ENCODE measurements around the gene XKRX. TPM values are rescaled to one million over a fixed set of nuclear protein-coding genes. Genes with fewer than 3 reads are reported as not detected.

Gene XKRX
- total and polyA plus RNA-seq, 2 of the 8 experiments (the other 6 are each of a cell fraction or from before 2014, with no cell fraction given), result 0.70 to 1.3 TPM

DNA sequence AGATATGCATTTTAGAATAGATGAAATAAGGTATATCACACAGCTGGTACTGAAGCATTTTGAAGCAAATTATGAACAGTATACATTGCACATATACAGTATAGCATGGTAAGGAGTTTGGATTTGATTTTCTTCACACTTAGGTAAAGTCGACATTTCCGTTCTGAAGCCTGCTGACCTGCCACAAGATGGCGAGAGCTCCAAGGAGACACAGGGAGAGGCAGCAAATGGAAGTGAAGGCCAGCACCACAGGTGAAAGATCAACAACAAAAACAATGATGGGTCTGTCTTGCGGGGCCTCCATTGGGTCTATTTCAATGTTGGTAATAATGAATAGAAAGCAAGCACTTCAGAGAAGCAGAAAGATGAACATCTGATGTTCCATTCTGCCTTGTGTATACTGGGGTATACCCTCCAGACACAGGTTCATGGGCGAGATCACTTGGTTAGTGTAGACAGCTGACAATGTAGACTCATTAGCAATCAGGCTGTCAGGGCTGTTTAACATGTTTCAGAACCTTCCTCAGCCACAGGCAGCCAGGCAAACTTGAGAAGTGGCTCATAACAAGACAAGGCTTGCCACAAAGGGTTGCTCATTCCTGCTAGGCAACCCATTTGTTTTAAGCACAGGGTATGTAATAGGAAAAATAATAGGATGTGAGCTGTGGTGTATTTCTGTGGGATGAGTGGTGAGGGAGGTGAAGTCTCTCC lies 33.2 kb downstream of the XKRX start:
- Histone ChIP-seq H4K5ac (ENCODE audit: insufficient read length, low read depth, low read length) (no peak overlapping the region), H3K79me2 (ENCODE audit: control insufficient read depth in 1 of 2, insufficient read depth in 2 of 2, low read length in 2 of 2) (no peaks in the 10 kb centered on the region), H3K4me3 (ENCODE audit: extremely low read depth in 1 of 4, insufficient read depth in 2 of 4, low read depth in 3 of 4, low read length in 4 of 4) (no peak overlapping the region), H3K4me1 (replicated peaks in 1 of 4; ENCODE audit: control insufficient read depth in 3 of 4, insufficient read depth in 4 of 4, low read length in 3 of 4) (peaks cover 0 to 3% (median 0%) of the 10 kb centered on the region in 4 experiments; a peak in 1 of 7 replicates), H3K23ac (ENCODE audit: insufficient read length) (no peak overlapping the region), H3K4ac (replicated peaks; ENCODE audit: insufficient read length, low read depth, low read length) (no peak overlapping the region), H3K14ac (ENCODE audit: insufficient read length) (no peak overlapping the region), H3K9ac (replicated peaks in 1 of 4; ENCODE audit: extremely low read depth in 1 of 4, low read depth in 3 of 4, low read length in 3 of 4) (no peak overlapping the region), H2BK15ac (ENCODE audit: low read length) (no peak overlapping the region), H3K27ac (ENCODE audit: low read depth, low read length) (no peak overlapping the region), H3K9me3 (ENCODE audit: insufficient read depth in 2 of 2, low read depth in 1 of 2, low read length in 1 of 2) (no peaks in the 10 kb centered on the region), H2AK5ac (ENCODE audit: low read depth, low read length) (no peak overlapping the region), H3K56ac (replicated peaks; ENCODE audit: insufficient read length, low read depth, low read length) (no peak overlapping the region), H3K79me1 (ENCODE audit: low read depth, low read length) (no peaks in the 10 kb centered on the region), H3K23me2 (ENCODE audit: low read depth, low read length) (no peaks in the 10 kb centered on the region), H2BK12ac (ENCODE audit: low read depth, low read length) (no peak overlapping the region), H3K4me2 (ENCODE audit: insufficient read depth in 1 of 2, low read depth in 2 of 2, low read length in 2 of 2) (no peak overlapping the region), H4K8ac (ENCODE audit: extremely low read depth, insufficient read depth, low read length) (no peak overlapping the region), H4K91ac (replicated peaks; ENCODE audit: insufficient read length, low read length) (no peak overlapping the region), H2BK20ac (ENCODE audit: low read length) (no peak overlapping the region), H2BK120ac (replicated peaks; ENCODE audit: low read depth, low read length) (no peak overlapping the region), H3K36me3 (ENCODE audit: control insufficient read depth in 2 of 4, insufficient read depth in 4 of 4, low read length in 3 of 4) (no peaks in the 10 kb centered on the region), H3K18ac (ENCODE audit: extremely low read depth, low read length) (no peak overlapping the region), H2BK5ac (ENCODE audit: low read depth, low read length) (no peak overlapping the region), H3K27me3 (replicated peaks in 1 of 4; ENCODE audit: control insufficient read depth in 3 of 4, extremely low read depth in 1 of 4, insufficient read depth in 3 of 4, low read length in 3 of 4) (no peaks in the 10 kb centered on the region), H4K20me1 (replicated peaks in 1 of 2; ENCODE audit: control insufficient read depth in 1 of 2, insufficient read depth in 2 of 2, low read length in 2 of 2) (no peaks in the 10 kb centered on the region), H2AFZ (ENCODE audit: low read length) (peak overlapping the region; percentile 91)
- FAIRE-seq, result peak; percentile 82
- POLR2A ChIA-PET (ENCODE audit: partially characterized antibody), result no interaction called here
- DNase-seq (ENCODE audit: low read depth in 1 of 2, low spot score in 2 of 2), result peak in 1 of 2 experiments; percentile 42
- CTCF ChIA-PET (ENCODE audit: partially characterized antibody), result interaction anchor here (0.6 to 1.3 kb wide), 3 partner anchors 8 to 44 kb away, joined by 3 to 4 read pairs (median 3); no protein-coding TSS in a partner anchor
- 24% methylated on average over 5 of the region's 5 CpGs; no CpG with 5 or more reads in 1 of the 2 experiments for WGBS, 2 experiments (ENCODE audit: extremely low coverage in 1 of 2, insufficient coverage in 1 of 2, insufficient read length in 1 of 2, insufficient replicate concordance in 2 of 2, low coverage in 1 of 2, low lambda C conversion rate in 2 of 2, missing lambda C conversion rate in 1 of 2)
- TF ChIP-seq TEAD4 (IDR thresholded peaks at IDR 0.05; ENCODE audit: low read depth, low read length) (no peak), TBP (IDR thresholded peaks at IDR 0.05; ENCODE audit: low read depth, low read length) (no peak), RXRA (IDR thresholded peaks at IDR 0.05; ENCODE audit: insufficient read depth, low read depth, low read length) (no peak), RNF2 (IDR thresholded peaks at IDR 0.05; ENCODE audit: borderline replicate concordance, low read depth, low read length, missing control alignments, poor library complexity, severe bottlenecking) (no peak), CHD2 (IDR thresholded peaks at IDR 0.05; ENCODE audit: low read length) (no peak), SIN3A (conservative IDR thresholded peaks at IDR 0.05 in 1 of 2, IDR thresholded peaks at IDR 0.05 in 1 of 2; ENCODE audit: low read depth in 1 of 2, low read length in 2 of 2) (no peak), SP4 (IDR thresholded peaks at IDR 0.05; ENCODE audit: low read length) (no peak), YY1 (IDR thresholded peaks at IDR 0.05; ENCODE audit: low read depth, low read length) (peak; percentile 73; the same call in 1 of the 2 replicates)
- TF ChIP-seq, protein P1, sequence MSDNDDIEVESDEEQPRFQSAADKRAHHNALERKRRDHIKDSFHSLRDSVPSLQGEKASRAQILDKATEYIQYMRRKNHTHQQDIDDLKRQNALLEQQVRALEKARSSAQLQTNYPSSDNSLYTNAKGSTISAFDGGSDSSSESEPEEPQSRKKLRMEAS (IDR thresholded peaks at IDR 0.05), result no peak
- TF ChIP-seq, protein P2, sequence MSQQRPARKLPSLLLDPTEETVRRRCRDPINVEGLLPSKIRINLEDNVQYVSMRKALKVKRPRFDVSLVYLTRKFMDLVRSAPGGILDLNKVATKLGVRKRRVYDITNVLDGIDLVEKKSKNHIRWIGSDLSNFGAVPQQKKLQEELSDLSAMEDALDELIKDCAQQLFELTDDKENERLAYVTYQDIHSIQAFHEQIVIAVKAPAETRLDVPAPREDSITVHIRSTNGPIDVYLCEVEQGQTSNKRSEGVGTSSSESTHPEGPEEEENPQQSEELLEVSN (IDR thresholded peaks at IDR 0.05), result no peak
